HepG2 (cell line): Measurements from ENCODE around the gene NUDT6. TPM values are rescaled to one million over a fixed set of nuclear protein-coding genes. Genes with fewer than 3 reads are reported as not detected.

Experiments used
- BATF2 ChIP-seq: sonication (generic); formaldehyde crosslinking; IDR thresholded peaks from 2 replicates; pipeline ENCODE4 v1.8.0; 2022; ENCODE audit warnings: mild to moderate bottlenecking, missing genetic modification reagents, moderate library complexity
- CHCHD3 ChIP-seq: sonication (generic); formaldehyde crosslinking; IDR thresholded peaks from 2 replicates; pipeline ENCODE4 v1.8.0; 2022; ENCODE audit warnings: mild to moderate bottlenecking, missing genetic modification reagents, moderate library complexity
- DMAP1 ChIP-seq: IDR thresholded peaks from 2 replicates; pipeline ENCODE4 v1.6.1; 2016
- HHEX ChIP-seq: IDR thresholded peaks from 2 replicates; pipeline ENCODE4 v1.6.1; 2016; ENCODE audit warnings: control low read depth
- HIC2 ChIP-seq: sonication (generic); formaldehyde crosslinking; IDR thresholded peaks from 2 replicates; pipeline ENCODE4 v1.9.0; 2022; ENCODE audit warnings: low read depth, missing genetic modification reagents
- IRX3 ChIP-seq: sonication (generic); formaldehyde crosslinking; IDR thresholded peaks from 2 replicates; pipeline ENCODE4 v1.8.1; 2023; ENCODE audit warnings: mild to moderate bottlenecking, low read depth, missing genetic modification reagents, borderline replicate concordance
- KIAA2018 ChIP-seq: sonication (generic); formaldehyde crosslinking; IDR thresholded peaks from 2 replicates; pipeline ENCODE4 v1.5.0; 2020; ENCODE audit warnings: mild to moderate bottlenecking, missing genetic modification reagents, borderline replicate concordance
- PHB2 ChIP-seq: fragments of 450-650 bp; IDR thresholded peaks from 2 replicates; pipeline ENCODE4 v1.6.1; 2018; ENCODE audit not compliant: partially characterized antibody
- RAD21 ChIP-seq: fragments of 450-650 bp; formaldehyde crosslinking; IDR thresholded peaks from 2 replicates; pipeline ENCODE4 v1.5.0; 2020; ENCODE audit warnings: mild to moderate bottlenecking
- REPIN1 ChIP-seq: sonication (generic); formaldehyde crosslinking; IDR thresholded peaks from 2 replicates; pipeline ENCODE4 v1.8.0; 2022; ENCODE audit warnings: missing genetic modification reagents, low read depth, mild to moderate bottlenecking, borderline replicate concordance
- TFAP4 ChIP-seq: sonication (generic); IDR thresholded peaks from 2 replicates; pipeline ENCODE4 v1.6.1; 2016; ENCODE audit warnings: low read depth, borderline replicate concordance
- TGIF2 ChIP-seq: IDR thresholded peaks from 2 replicates; pipeline ENCODE4 v1.6.1; 2016; ENCODE audit warnings: control low read depth, missing compliant biosample characterization
- ZBTB39 ChIP-seq: sonication (generic); formaldehyde crosslinking; IDR thresholded peaks from 2 replicates; pipeline ENCODE4 v1.5.0; 2020; ENCODE audit warnings: missing genetic modification reagents
- ZNF580 ChIP-seq: IDR thresholded peaks from 2 replicates; pipeline ENCODE4 v1.6.1; 2016; ENCODE audit warnings: low read depth, borderline replicate concordance
- ZNF7 ChIP-seq: IDR thresholded peaks from 2 replicates; pipeline ENCODE4 v1.6.1; 2016; ENCODE audit warnings: missing biosample characterization, missing genetic modification reagents
- ZNF776 ChIP-seq: sonication (generic); formaldehyde crosslinking; IDR thresholded peaks from 2 replicates; pipeline ENCODE4 v1.4.0; 2020; ENCODE audit warnings: mild to moderate bottlenecking, missing genetic modification reagents
- polyA plus RNA-seq, 8 experiments: library from polyadenylated mRNA; depleted of rRNA in 3 of 8; stranded (reverse) in 7 of 8; unstranded in 1 of 8; fragments of >200 nt; fragmentation: Illumina TruSeq in 4 of 8; extraction: Trizol in 4 of 8; gene quantifications; 2 replicates each; pipeline versions ENCODE4 v1.2.1 to v1.2.3, GENCODE V29; 2011 to 2016; ENCODE audit warnings: low read depth in 4 of 8, missing spikeins in 1 of 8, mixed read lengths in 1 of 8; ENCODE audit not compliant: insufficient read depth in 1 of 8
- total RNA-seq, 5 experiments: library from RNA; depleted of rRNA; stranded (reverse); fragments of >200 nt; fragmentation: Illumina TruSeq; extraction: Trizol; gene quantifications; 2 replicates each; pipeline ENCODE4 v1.2.3, GENCODE V29; 2016; ENCODE audit warnings: low read depth in 1 of 5

NUDT6 gene
- total and polyA plus RNA-seq, 2 of the 13 experiments (the other 11 are each of a cell fraction or from before 2014, with no cell fraction given): 4.8 to 8.3 TPM

GRCh38 chr4:122922877-122923511 is 597 bp upstream of the NUDT6 start (continued):
- TF ChIP-seq ZNF580 (CRISPR knock-in tag) (peak; percentile 77), BATF2 (no peak), REPIN1 (CRISPR knock-in tag) (no peak), DMAP1 (CRISPR knock-in tag) (peak; percentile 58), ZNF7 (CRISPR knock-in tag) (no peak), HHEX (CRISPR knock-in tag) (no peak), ZBTB39 (CRISPR knock-in tag) (no peak), KIAA2018 (CRISPR knock-in tag) (no peak), ZNF776 (CRISPR knock-in tag) (no peak), PHB2 (no peak), RAD21 (CRISPR knock-in tag) (no peak), TFAP4 (peak; percentile 86), TGIF2 (peak; percentile 85), CHCHD3 (CRISPR knock-in tag) (no peak), IRX3 (CRISPR knock-in tag) (no peak), HIC2 (no peak)
